OCI-LY7 (cell line): ENCODE data around the gene PHRF1. TPM values are rescaled to one million over a fixed set of nuclear protein-coding genes. Genes with fewer than 3 reads are reported as not detected.

Experiments used
- BruUV-seq: library from RNA; stranded (reverse); fragments of 400-500 nt; replicated peaks from 2 replicates; lab custom pipeline; 2021; lab: Mats Ljungman, UMichigan
- CTCF ChIA-PET: fragments of 300-600 bp; sonication (Branson Sonifier 250); formaldehyde crosslinking; loops from one replicate; lab custom pipeline; 2022; ENCODE audit warnings: antibody characterized with exemption; ENCODE audit not compliant: unreplicated experiment; lab: Charles Lee
- POLR2A ChIA-PET: fragments of 300-600 bp; sonication (Branson Sonifier 250); formaldehyde crosslinking; loops from one replicate; lab custom pipeline; 2022; ENCODE audit warnings: antibody characterized with exemption; lab: Charles Lee
- DNase-seq: peaks from one replicate; pipeline ENCODE4 v3.0.0-alpha.2; 2015; ENCODE audit warnings: low spot score
- H2AFZ ChIP-seq: fragments of 200-600 bp; sonication (generic), shearing (Covaris generic); 2 replicates; pipeline ENCODE4 v1.6.1; 2014; ENCODE audit warnings: mild to moderate bottlenecking, antibody characterized with exemption, low read length, moderate library complexity
- H3K27ac ChIP-seq: fragments of 200-600 bp; sonication (generic); 2 replicates; pipeline ENCODE4 v1.5.1; 2014; ENCODE audit warnings: mixed run types, low read depth, mild to moderate bottlenecking, moderate library complexity, low read length, inconsistent platforms; ENCODE audit not compliant: poor library complexity, severe bottlenecking
- H3K36me3 ChIP-seq: fragments of 200-600 bp; sonication (generic); 2 replicates; pipeline ENCODE4 v1.6.1; 2014; ENCODE audit warnings: mild to moderate bottlenecking, antibody characterized with exemption, low read length, moderate library complexity, mixed read lengths; ENCODE audit not compliant: insufficient read depth
- H3K4me1 ChIP-seq: fragments of 200-600 bp; sonication (generic); 2 replicates; pipeline ENCODE4 v1.5.1; 2014; ENCODE audit warnings: mild to moderate bottlenecking, low read length; ENCODE audit not compliant: insufficient read depth, poor library complexity, severe bottlenecking
- H3K4me2 ChIP-seq: fragments of 200-600 bp; sonication (generic); 2 replicates; pipeline ENCODE4 v1.6.1; 2014; ENCODE audit warnings: mild to moderate bottlenecking, low read length
- H3K4me3 ChIP-seq: fragments of 200-600 bp; sonication (generic); 2 replicates; pipeline ENCODE4 v1.5.1; 2014; ENCODE audit warnings: mild to moderate bottlenecking, low read depth, low read length; ENCODE audit not compliant: poor library complexity, severe bottlenecking
- H3K79me2 ChIP-seq: fragments of 200-600 bp; sonication (generic); 2 replicates; pipeline ENCODE4 v1.6.1; 2016; ENCODE audit warnings: low read depth, mild to moderate bottlenecking, low read length, moderate library complexity, mixed read lengths; ENCODE audit not compliant: insufficient read depth
- H3K9me2 ChIP-seq: fragments of 200-600 bp; sonication (generic); 2 replicates; pipeline ENCODE4 v1.6.1; 2016; ENCODE audit warnings: mild to moderate bottlenecking, low read length, mixed read lengths; ENCODE audit not compliant: insufficient read depth
- H3K9me3 ChIP-seq: fragments of 200-600 bp; sonication (generic); 2 replicates; pipeline ENCODE4 v1.6.1; 2014; ENCODE audit warnings: mild to moderate bottlenecking, mixed run types, low read length, mixed read lengths
- H4K20me1 ChIP-seq: fragments of 200-600 bp; sonication (generic); 2 replicates; pipeline ENCODE4 v1.6.1; 2014; ENCODE audit warnings: mild to moderate bottlenecking, antibody characterized with exemption, low read length, moderate library complexity, mixed read lengths; ENCODE audit not compliant: insufficient read depth
- EZH2phosphoT487 ChIP-seq: fragments of 200-600 bp; sonication (generic); IDR thresholded peaks from 2 replicates; pipeline ENCODE4 v1.6.1; 2018; ENCODE audit warnings: low read depth, borderline replicate concordance, mild to moderate bottlenecking, mixed run types, antibody characterized with exemption, low read length, moderate library complexity, mixed read lengths
- intact Hi-C: fragments of 100-400 bp; cut with micrococcal nuclease; formaldehyde crosslinking; loops from one replicate; pipeline ENCODE4 v1.10.0; 2022; ENCODE audit not compliant: unreplicated experiment
- total RNA-seq, 2 experiments: library from RNA; depleted of rRNA in 1 of 2; stranded (reverse); fragments of >200 nt in 1 of 2; shearing (Covaris generic) in 1 of 2; gene quantifications; 2 replicates each; pipeline ENCODE4 v1.2.3, GENCODE V29; 2014 to 2022
- TF ChIP-seq, protein P1 (sequence below): fragments of 200-600 bp; sonication (generic); conservative IDR thresholded peaks from 2 replicates; pipeline ENCODE4 v1.5.1; 2014; ENCODE audit warnings: mild to moderate bottlenecking, antibody characterized with exemption, low read length, moderate library complexity, mixed read lengths

Gene PHRF1
- total RNA-seq, 2 experiments from 2014 or later: 25.6 to 45.4 TPM

DNA sequence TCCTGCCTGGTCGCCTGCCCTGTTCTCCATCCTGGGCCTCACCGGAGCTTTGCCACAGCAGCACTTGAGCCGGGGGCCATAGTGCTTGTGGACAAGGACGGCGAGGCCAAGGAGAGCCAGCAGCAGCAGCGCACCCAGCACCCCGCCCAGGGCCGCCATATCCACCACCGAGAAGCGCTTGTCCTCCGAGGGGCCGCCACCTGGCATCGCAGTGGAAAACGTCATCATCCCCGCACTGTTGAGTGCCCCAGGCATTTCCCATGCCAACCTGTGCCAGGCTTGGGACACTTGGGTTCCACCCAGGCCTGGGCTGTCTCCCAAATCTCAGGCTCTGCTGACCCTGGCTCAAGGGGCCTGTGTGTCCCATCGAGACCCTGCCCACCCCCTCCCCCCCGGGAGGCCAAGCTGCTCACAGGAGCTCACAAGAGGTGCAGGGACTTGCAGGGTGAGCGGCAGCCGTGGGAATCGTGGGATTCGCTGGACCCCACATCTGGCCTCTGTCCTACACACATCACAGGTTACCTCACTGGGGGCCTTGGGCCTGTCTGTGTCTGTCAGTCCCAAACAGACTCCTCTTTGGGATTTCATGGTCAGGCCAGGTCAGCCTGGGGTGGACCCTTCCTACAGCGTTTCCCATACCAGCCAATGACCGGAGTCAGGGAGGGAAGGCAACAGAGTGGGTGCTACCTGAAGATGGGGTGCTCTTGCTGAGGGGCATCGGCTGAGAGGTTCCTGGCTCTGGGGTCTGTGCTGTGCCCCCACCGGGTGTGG, 41.8 kb downstream of the PHRF1 start:
- POLR2A ChIA-PET: no interaction called here
- BruUV-seq: no TSS peak
- Histone ChIP-seq H3K79me2 (no peaks in the 10 kb centered on the region), H4K20me1 (0 out of 2 replicates have a peak, but pooled peaks cover 3% of the 10 kb centered on the region), H3K9me3 (no peaks in the 10 kb centered on the region), H3K9me2 (no peaks in the 10 kb centered on the region), H2AFZ (no peak overlapping the region), H3K4me1 (peaks cover 19% of the 10 kb centered on the region), H3K36me3 (peaks cover 3% of the 10 kb centered on the region; the same call in 1 of the 2 replicates), H3K4me3 (no peak overlapping the region), H3K27ac (no peak overlapping the region), H3K4me2 (no peak overlapping the region)
- DNase-seq: no peak
- intact Hi-C loops: loop anchor here (5.0 kb wide), 1 partner anchor 41 kb away; the partner anchor contains the start of gene PHRF1
- CTCF ChIA-PET: no interaction called here
- TF ChIP-seq, protein P1, sequence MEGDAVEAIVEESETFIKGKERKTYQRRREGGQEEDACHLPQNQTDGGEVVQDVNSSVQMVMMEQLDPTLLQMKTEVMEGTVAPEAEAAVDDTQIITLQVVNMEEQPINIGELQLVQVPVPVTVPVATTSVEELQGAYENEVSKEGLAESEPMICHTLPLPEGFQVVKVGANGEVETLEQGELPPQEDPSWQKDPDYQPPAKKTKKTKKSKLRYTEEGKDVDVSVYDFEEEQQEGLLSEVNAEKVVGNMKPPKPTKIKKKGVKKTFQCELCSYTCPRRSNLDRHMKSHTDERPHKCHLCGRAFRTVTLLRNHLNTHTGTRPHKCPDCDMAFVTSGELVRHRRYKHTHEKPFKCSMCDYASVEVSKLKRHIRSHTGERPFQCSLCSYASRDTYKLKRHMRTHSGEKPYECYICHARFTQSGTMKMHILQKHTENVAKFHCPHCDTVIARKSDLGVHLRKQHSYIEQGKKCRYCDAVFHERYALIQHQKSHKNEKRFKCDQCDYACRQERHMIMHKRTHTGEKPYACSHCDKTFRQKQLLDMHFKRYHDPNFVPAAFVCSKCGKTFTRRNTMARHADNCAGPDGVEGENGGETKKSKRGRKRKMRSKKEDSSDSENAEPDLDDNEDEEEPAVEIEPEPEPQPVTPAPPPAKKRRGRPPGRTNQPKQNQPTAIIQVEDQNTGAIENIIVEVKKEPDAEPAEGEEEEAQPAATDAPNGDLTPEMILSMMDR: no peak
- TF ChIP-seq EZH2phosphoT487: no peak

DNA sequence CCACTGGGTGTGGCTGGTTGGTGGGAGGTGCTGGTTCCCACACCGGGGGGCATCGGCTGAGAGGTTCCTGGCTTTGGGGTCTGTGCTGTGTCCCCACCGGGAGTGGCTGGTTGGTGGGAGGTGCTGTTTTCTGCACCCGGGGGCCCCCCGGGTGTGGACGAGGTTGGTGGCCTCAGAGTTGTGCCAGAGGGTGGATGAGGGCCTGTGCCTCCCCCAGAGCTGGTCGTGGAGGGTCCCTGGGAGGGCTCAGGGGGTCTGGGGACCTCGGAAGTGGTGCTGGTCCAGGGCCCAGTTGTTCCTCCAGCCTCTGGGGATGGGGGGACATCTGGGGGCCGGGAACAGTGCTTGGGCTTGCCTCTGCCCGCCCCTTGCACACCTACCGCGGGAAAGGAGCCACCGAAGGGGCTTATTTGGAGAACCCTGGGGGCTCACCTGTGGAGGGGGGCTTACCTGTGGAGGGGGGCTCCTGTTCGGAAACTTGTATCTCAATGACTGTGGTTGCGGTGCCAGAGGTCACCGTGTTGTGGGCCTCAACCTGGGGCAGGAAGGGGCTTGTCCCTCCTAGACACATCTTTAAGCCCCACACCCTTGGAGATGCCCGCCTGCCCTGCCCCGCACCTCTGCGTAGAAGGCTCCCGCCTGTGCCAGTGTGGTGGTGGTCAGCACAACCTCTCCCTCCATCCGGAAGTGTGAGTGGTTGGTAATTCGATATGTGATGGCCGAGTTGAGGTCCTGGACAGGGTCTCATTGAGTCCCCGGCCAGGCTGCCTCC, 42.8 kb downstream of the PHRF1 start:
- peaks cover 19% of the 10 kb centered on the region for H3K4me1 ChIP-seq
- no peaks in the 10 kb centered on the region; the same call in 1 of the 2 replicates for H3K36me3 ChIP-seq
- ChIA-PET CTCF (no interaction called here), POLR2A (no interaction called here)
- no peak overlapping the region for H3K4me2 ChIP-seq
- no peak overlapping the region for H3K4me3 ChIP-seq
- H3K9me3 ChIP-seq: no peaks in the 10 kb centered on the region
- H3K9me2 ChIP-seq: no peaks in the 10 kb centered on the region
- 0 out of 2 replicates have a peak, but pooled peaks cover 3% of the 10 kb centered on the region for H4K20me1 ChIP-seq
- BruUV-seq: no TSS peak
- H3K27ac ChIP-seq: no peak overlapping the region
- intact Hi-C loops: loop anchor here (5.0 kb wide), 1 partner anchor 42 kb away; the partner anchor contains the start of gene PHRF1
- no peak overlapping the region for H2AFZ ChIP-seq
- no peak for DNase-seq
- TF ChIP-seq, protein P1: no peak
- no peak for TF ChIP-seq EZH2phosphoT487
- H3K79me2 ChIP-seq: no peaks in the 10 kb centered on the region
